Measurements from ENCODE around the gene DPYD. TPM values are rescaled to one million over a fixed set of nuclear protein-coding genes. Genes with fewer than 3 reads are reported as not detected.
A peak's percentile ranks its signal among the peaks of the same experiment; 100 is the strongest.

Gene DPYD
- total RNA-seq, 1 donor from 2014 or later: 8.8 TPM

DNA sequence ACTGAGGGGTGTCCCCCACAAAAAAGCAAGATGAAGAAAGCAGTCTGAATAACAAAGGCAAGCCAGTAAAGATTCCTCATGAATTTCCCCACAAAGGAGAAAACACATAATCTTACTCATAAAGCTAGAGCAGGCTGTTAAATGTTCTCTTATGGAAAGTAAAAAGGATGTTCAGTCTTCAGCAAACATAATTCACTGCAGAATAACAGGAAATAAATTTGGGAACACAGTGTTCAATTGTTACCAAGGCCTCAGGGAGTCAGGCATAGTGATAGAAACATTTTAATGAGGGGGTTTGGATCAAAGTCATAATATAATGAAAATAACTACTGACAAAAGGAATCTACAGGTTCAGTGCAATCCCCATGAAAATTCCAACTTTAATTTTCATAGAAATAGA lies 297.6 kb downstream of the DPYD start:
- TF ChIP-seq EZH2 (IDR thresholded peaks at IDR 0.05; ENCODE audit: insufficient read depth, low read length) (no peak), CTCF (IDR thresholded peaks at IDR 0.05; ENCODE audit: insufficient read depth, low read depth, low read length) (no peak)
- no peaks in the 10 kb centered on the region for H3K36me3 Mint-ChIP-seq (ENCODE audit: low read depth, unreplicated experiment)
- no peaks in the 10 kb centered on the region for H3K4me1 ChIP-seq (ENCODE audit: insufficient read depth, low read length)
- H3K27me3 Mint-ChIP-seq (ENCODE audit: low read depth, unreplicated experiment): no peaks in the 10 kb centered on the region
- H3K27me3 ChIP-seq (ENCODE audit: insufficient read depth, low read length): no peaks in the 10 kb centered on the region
- H3K27ac Mint-ChIP-seq (ENCODE audit: unreplicated experiment): no peak overlapping the region
- no peak overlapping the region for H3K9ac ChIP-seq (ENCODE audit: low read length)
- H2AFZ ChIP-seq (ENCODE audit: low read depth, low read length): no peak overlapping the region
- no peaks in the 10 kb centered on the region for H4K20me1 ChIP-seq (ENCODE audit: insufficient read depth, low read length)
- H3K4me2 ChIP-seq (ENCODE audit: low read length): no peak overlapping the region
- H3K4me3 ChIP-seq (ENCODE audit: insufficient read depth, low read depth, low read length): no peak overlapping the region
- no peak for FAIRE-seq
- no peaks in the 10 kb centered on the region for H3K36me3 ChIP-seq (ENCODE audit: insufficient read depth, low read length)
- no peaks in the 10 kb centered on the region for H3K9me3 Mint-ChIP-seq (ENCODE audit: unreplicated experiment)
- H3K9me3 ChIP-seq (ENCODE audit: insufficient read depth, low read depth, low read length): no peaks in the 10 kb centered on the region
- no peaks in the 10 kb centered on the region for H3K79me2 ChIP-seq (ENCODE audit: insufficient read depth, low read length)
- no peak overlapping the region for H3K27ac ChIP-seq (ENCODE audit: low read depth, low read length)
- H3K4me3 Mint-ChIP-seq (ENCODE audit: unreplicated experiment): no peak overlapping the region
- H3K4me1 Mint-ChIP-seq (ENCODE audit: low read depth, unreplicated experiment): no peaks in the 10 kb centered on the region
- no peak for DNase-seq (ENCODE audit: low read depth)

DNA sequence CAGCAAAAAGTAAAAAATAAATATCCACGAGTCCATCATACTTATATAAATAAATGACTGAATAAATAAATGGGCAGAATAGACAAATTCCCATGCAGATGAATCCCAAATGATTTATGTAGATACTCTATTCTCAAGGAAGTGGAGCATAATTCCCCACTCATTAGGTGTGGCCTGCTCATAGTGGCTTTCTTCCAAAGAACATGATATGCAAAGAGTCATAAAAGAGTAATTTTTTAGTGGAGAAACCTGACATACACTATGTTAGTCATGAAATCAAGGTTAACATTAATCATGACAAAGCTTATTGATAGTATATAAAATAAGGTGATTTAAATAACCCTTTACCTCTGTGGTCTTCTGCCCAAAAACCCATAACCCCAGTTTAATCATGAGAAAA lies 298.9 kb downstream of the DPYD start:
- Mint-ChIP-seq H3K9me3 (ENCODE audit: unreplicated experiment) (no peaks in the 10 kb centered on the region), H3K27ac (ENCODE audit: unreplicated experiment) (no peak overlapping the region), H3K4me3 (ENCODE audit: unreplicated experiment) (no peak overlapping the region), H3K4me1 (ENCODE audit: low read depth, unreplicated experiment) (no peaks in the 10 kb centered on the region), H3K36me3 (ENCODE audit: low read depth, unreplicated experiment) (no peaks in the 10 kb centered on the region), H3K27me3 (ENCODE audit: low read depth, unreplicated experiment) (no peaks in the 10 kb centered on the region)
- Histone ChIP-seq H3K27me3 (ENCODE audit: insufficient read depth, low read length) (no peaks in the 10 kb centered on the region), H3K27ac (ENCODE audit: low read depth, low read length) (no peak overlapping the region), H3K4me3 (ENCODE audit: insufficient read depth, low read depth, low read length) (no peak overlapping the region), H3K4me1 (ENCODE audit: insufficient read depth, low read length) (no peaks in the 10 kb centered on the region), H3K79me2 (ENCODE audit: insufficient read depth, low read length) (no peaks in the 10 kb centered on the region), H3K36me3 (ENCODE audit: insufficient read depth, low read length) (no peaks in the 10 kb centered on the region), H3K9ac (ENCODE audit: low read length) (no peak overlapping the region), H3K9me3 (ENCODE audit: insufficient read depth, low read depth, low read length) (no peaks in the 10 kb centered on the region), H3K4me2 (ENCODE audit: low read length) (no peak overlapping the region), H4K20me1 (ENCODE audit: insufficient read depth, low read length) (no peaks in the 10 kb centered on the region), H2AFZ (ENCODE audit: low read depth, low read length) (no peak overlapping the region)
- DNase-seq (ENCODE audit: low read depth): peak; percentile 52
- no peak for FAIRE-seq
- no peak for TF ChIP-seq CTCF (IDR thresholded peaks at IDR 0.05; ENCODE audit: insufficient read depth, low read depth, low read length)

- FAIRE-seq: no peak
Observed at GRCh38 chr1:97619706-97620105, 301.1 kb downstream of the DPYD start.

More at GRCh38 chr1:97619706-97620105, 301.1 kb downstream of the DPYD start:
- Histone ChIP-seq H3K27me3 (ENCODE audit: insufficient read depth, low read length) (no peaks in the 10 kb centered on the region), H3K9ac (ENCODE audit: low read length) (no peak overlapping the region), H3K36me3 (ENCODE audit: insufficient read depth, low read length) (no peaks in the 10 kb centered on the region), H3K9me3 (ENCODE audit: insufficient read depth, low read depth, low read length) (no peaks in the 10 kb centered on the region), H3K4me3 (ENCODE audit: insufficient read depth, low read depth, low read length) (no peak overlapping the region), H2AFZ (ENCODE audit: low read depth, low read length) (no peak overlapping the region), H3K4me2 (ENCODE audit: low read length) (no peak overlapping the region), H3K4me1 (ENCODE audit: insufficient read depth, low read length) (no peaks in the 10 kb centered on the region), H3K79me2 (ENCODE audit: insufficient read depth, low read length) (no peaks in the 10 kb centered on the region), H3K27ac (ENCODE audit: low read depth, low read length) (no peak overlapping the region), H4K20me1 (ENCODE audit: insufficient read depth, low read length) (no peaks in the 10 kb centered on the region)
- no peaks in the 10 kb centered on the region for H3K27me3 Mint-ChIP-seq (ENCODE audit: low read depth, unreplicated experiment)
- no peak overlapping the region for H3K4me3 Mint-ChIP-seq (ENCODE audit: unreplicated experiment)
- no peaks in the 10 kb centered on the region for H3K4me1 Mint-ChIP-seq (ENCODE audit: low read depth, unreplicated experiment)
- H3K9me3 Mint-ChIP-seq (ENCODE audit: unreplicated experiment): no peaks in the 10 kb centered on the region
- no peaks in the 10 kb centered on the region for H3K36me3 Mint-ChIP-seq (ENCODE audit: low read depth, unreplicated experiment)
- TF ChIP-seq CTCF (IDR thresholded peaks at IDR 0.05; ENCODE audit: insufficient read depth, low read depth, low read length): no peak
- no peak for TF ChIP-seq EZH2 (IDR thresholded peaks at IDR 0.05; ENCODE audit: insufficient read depth, low read length)
- no peak overlapping the region for H3K27ac Mint-ChIP-seq (ENCODE audit: unreplicated experiment)
- no peak for DNase-seq (ENCODE audit: low read depth)

Measured in astrocyte (in vitro differentiated cells and primary cell).